ENCODE results near the gene HSDL1.
A peak's percentile ranks its signal among the peaks of the same experiment; 100 is the strongest.
"Not testable (repeated sequence)": the region's sequence is repeated elsewhere in the genome, so short reads cannot be mapped to it uniquely, and the experiment has no call there.

Gene HSDL1

DNA sequence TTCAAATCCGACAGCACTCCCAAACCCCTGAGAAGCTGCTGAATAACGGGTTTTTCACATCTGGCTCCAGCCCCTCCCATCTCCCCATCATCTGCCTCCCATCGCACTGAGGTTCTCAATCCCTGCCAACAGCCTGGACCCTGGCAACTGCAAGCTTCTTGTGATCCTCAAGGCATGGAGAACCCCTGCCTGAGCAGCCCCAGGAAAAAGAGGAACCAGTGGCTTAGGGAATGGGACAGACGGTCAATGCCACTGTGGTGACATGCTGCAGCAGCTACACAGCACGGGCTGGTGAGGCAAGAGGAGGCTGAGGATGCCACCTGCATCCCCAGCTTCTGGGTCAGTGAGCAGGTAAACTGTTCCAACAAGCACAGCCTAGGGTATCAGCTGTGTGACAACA is 25.0 kb downstream of the HSDL1 start:
- peaks cover 4% of the 10 kb centered on the region for H3K36me3 ChIP-seq (replicated peaks; ENCODE audit: low read depth, low read length)
- H3K4me3 ChIP-seq (ENCODE audit: low read length) = no peak overlapping the region
- TF ChIP-seq, protein P1, sequence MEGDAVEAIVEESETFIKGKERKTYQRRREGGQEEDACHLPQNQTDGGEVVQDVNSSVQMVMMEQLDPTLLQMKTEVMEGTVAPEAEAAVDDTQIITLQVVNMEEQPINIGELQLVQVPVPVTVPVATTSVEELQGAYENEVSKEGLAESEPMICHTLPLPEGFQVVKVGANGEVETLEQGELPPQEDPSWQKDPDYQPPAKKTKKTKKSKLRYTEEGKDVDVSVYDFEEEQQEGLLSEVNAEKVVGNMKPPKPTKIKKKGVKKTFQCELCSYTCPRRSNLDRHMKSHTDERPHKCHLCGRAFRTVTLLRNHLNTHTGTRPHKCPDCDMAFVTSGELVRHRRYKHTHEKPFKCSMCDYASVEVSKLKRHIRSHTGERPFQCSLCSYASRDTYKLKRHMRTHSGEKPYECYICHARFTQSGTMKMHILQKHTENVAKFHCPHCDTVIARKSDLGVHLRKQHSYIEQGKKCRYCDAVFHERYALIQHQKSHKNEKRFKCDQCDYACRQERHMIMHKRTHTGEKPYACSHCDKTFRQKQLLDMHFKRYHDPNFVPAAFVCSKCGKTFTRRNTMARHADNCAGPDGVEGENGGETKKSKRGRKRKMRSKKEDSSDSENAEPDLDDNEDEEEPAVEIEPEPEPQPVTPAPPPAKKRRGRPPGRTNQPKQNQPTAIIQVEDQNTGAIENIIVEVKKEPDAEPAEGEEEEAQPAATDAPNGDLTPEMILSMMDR (IDR thresholded peaks at IDR 0.05; ENCODE audit: low read depth, low read length) = no peak
- TF ChIP-seq EZH2phosphoT487 (IDR thresholded peaks at IDR 0.05; ENCODE audit: low read depth) = no peak
- H3K9me3 ChIP-seq (ENCODE audit: insufficient read depth, low read length) = no peaks in the 10 kb centered on the region
- H3K9ac ChIP-seq (ENCODE audit: low read length) = no peak overlapping the region
- no peaks in the 10 kb centered on the region for H3K27me3 ChIP-seq (ENCODE audit: low read depth, low read length)
- peaks cover 5% of the 10 kb centered on the region for H4K20me1 ChIP-seq (ENCODE audit: insufficient read depth, low read length)
- H3K4me1 ChIP-seq (ENCODE audit: low read length) = peaks cover 11% of the 10 kb centered on the region; the same call in 1 of the 2 replicates
- peaks cover 14% of the 10 kb centered on the region for H3K79me2 ChIP-seq (ENCODE audit: low read length)
- no peak overlapping the region for H2AFZ ChIP-seq (ENCODE audit: low read depth, low read length)
- H3K4me2 ChIP-seq (ENCODE audit: low read length) = no peak overlapping the region
- H3K27ac ChIP-seq (ENCODE audit: low read length) = no peak overlapping the region

DNA sequence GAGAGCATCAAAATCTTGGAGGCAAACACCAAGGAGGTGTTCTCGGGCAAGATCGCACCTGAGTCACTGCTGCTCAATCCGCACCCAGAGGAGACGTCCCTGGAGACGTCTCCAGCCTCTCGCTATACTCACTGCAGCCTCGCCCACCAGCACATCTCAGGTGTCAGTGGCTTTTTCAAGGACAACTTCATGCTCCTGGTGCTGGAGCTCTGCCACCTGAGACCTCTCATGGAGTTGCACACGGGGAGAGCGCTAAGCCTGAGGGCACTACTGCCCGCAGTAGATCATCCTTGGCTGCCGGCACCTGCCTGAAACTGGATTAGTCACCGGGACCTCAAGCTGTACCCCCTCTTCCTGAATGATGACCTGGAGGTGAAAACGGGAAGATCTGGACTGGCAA is 25.6 kb downstream of the HSDL1 start:
- no peak overlapping the region for H3K9ac ChIP-seq (ENCODE audit: low read length)
- no peak for TF ChIP-seq EZH2phosphoT487 (IDR thresholded peaks at IDR 0.05; ENCODE audit: low read depth)
- TF ChIP-seq, protein P1 (IDR thresholded peaks at IDR 0.05; ENCODE audit: low read depth, low read length) = no peak
- no peaks in the 10 kb centered on the region for H3K27me3 ChIP-seq (ENCODE audit: low read depth, low read length)
- H3K36me3 ChIP-seq (replicated peaks; ENCODE audit: low read depth, low read length) = peaks cover 4% of the 10 kb centered on the region
- no peak overlapping the region for H2AFZ ChIP-seq (ENCODE audit: low read depth, low read length)
- no peak overlapping the region for H3K27ac ChIP-seq (ENCODE audit: low read length)
- H3K79me2 ChIP-seq (ENCODE audit: low read length) = peaks cover 20% of the 10 kb centered on the region
- peaks cover 11% of the 10 kb centered on the region; the same call in 1 of the 2 replicates for H3K4me1 ChIP-seq (ENCODE audit: low read length)
- H4K20me1 ChIP-seq (ENCODE audit: insufficient read depth, low read length) = peaks cover 6% of the 10 kb centered on the region
- H3K4me2 ChIP-seq (ENCODE audit: low read length) = no peak overlapping the region
- H3K9me3 ChIP-seq (ENCODE audit: insufficient read depth, low read length) = no peaks in the 10 kb centered on the region
- no peak overlapping the region for H3K4me3 ChIP-seq (ENCODE audit: low read length)

DNA sequence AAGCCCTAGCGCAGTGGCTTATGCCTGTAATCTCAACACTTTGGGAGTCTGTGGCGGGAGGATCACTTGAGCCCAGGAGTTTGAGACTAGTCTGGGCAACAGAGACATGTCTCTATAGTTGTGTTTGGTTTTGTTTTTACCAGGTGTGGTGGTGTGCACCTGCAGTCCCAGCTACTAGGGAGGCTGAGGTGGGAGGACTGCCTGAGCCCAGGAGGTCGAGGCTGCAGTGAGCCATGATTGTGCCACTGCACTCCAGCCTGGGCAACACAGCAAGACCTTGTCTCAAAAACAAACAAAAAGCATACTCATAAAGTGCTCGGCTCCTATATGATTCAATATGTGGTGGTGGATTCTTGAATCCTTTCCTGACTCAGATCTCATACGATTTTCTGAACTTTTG is 26.7 kb downstream of the HSDL1 start:
- H4K20me1 ChIP-seq (ENCODE audit: insufficient read depth, low read length); H3K27ac ChIP-seq (ENCODE audit: low read length); H3K9me3 ChIP-seq (ENCODE audit: insufficient read depth, low read length); H3K27me3 ChIP-seq (ENCODE audit: low read depth, low read length); H3K4me2 ChIP-seq (ENCODE audit: low read length); H3K9ac ChIP-seq (ENCODE audit: low read length); H3K4me3 ChIP-seq (ENCODE audit: low read length); H2AFZ ChIP-seq (ENCODE audit: low read depth, low read length); H3K36me3 ChIP-seq (replicated peaks; ENCODE audit: low read depth, low read length): not testable (repeated sequence)
- H3K79me2 ChIP-seq (ENCODE audit: low read length) = peaks cover 30% of the 10 kb centered on the region
- peaks cover 11% of the 10 kb centered on the region; the same call in 1 of the 2 replicates for H3K4me1 ChIP-seq (ENCODE audit: low read length)

DNA sequence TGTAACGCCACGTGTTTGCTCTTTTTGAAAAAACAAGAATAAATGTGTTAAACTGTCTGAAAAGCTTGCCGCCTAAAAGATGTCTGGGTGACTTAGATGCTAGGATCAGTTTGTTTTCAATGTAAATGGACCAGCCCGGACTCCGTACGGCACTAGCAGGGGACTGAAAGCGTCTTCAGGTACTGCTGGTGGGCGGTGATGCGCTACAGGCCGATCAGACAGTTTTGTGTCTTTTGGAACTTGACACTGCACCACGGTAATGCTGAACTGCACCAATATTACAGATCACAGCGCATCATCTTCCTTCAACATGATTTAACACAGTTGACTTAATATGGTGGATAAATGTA is 27.5 kb downstream of the HSDL1 start:
- H4K20me1 ChIP-seq (ENCODE audit: insufficient read depth, low read length) = peaks cover 6% of the 10 kb centered on the region
- no peaks in the 10 kb centered on the region for H3K36me3 ChIP-seq (replicated peaks; ENCODE audit: low read depth, low read length)
- H2AFZ ChIP-seq (ENCODE audit: low read depth, low read length) = peak overlapping the region; percentile 82
- peak overlapping the region; percentile 87 for H3K4me2 ChIP-seq (ENCODE audit: low read length)
- H3K9ac ChIP-seq (ENCODE audit: low read length) = peak overlapping the region; percentile 84
- TF ChIP-seq EZH2phosphoT487 (IDR thresholded peaks at IDR 0.05; ENCODE audit: low read depth) = no peak
- H3K4me3 ChIP-seq (ENCODE audit: low read length) = peak overlapping the region; percentile 82
- no peaks in the 10 kb centered on the region for H3K9me3 ChIP-seq (ENCODE audit: insufficient read depth, low read length)
- H3K4me1 ChIP-seq (ENCODE audit: low read length) = peaks cover 11% of the 10 kb centered on the region; the same call in 1 of the 2 replicates
- peak overlapping the region; percentile 57 for H3K27ac ChIP-seq (ENCODE audit: low read length)
- no peaks in the 10 kb centered on the region for H3K27me3 ChIP-seq (ENCODE audit: low read depth, low read length)
- H3K79me2 ChIP-seq (ENCODE audit: low read length) = peaks cover 34% of the 10 kb centered on the region

DNA sequence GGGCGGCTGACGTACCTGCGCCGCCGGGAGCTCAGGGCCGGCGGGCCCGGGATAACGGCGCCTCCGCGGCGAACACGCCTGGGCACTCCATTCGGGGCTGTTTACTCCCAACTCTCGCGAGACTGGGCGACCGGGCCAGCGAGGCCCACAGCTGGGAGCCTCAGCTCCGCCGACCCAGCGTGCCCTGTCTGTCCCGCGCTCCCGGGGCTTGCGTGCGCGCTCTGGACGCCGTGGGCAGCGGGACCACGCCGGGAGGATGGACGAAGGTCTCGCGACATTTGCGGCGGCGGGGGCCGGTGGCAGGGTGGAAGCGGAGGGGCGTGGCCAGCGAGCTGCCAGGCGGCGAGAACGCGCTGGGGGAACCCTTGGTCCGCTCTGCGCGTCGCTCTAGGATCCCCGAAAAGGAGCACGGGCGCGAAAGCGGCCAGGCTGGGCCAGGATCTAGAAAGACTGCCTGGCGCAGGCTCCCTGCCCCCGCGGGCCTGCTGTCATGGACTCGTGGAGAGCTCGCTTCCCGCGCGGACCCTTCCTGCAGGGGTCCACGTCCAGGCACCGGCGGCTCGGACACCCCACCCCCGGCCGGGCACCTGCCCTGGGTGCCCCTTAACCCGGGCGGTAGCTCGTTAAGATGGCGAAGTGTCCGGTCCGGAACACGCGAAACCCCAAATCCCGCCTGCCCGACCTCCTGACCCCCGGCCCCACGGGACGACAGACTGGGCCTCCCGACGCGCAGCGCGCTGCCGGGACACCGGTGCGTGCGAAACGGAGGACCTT is 28.1 kb downstream of the HSDL1 start, which contains the start of gene MBTPS1:
MBTPS1 (minus strand) TSS at position 223 of the 774 bp plus-strand sequence. CDS start 15,159 bp downstream, outside the sequence.
- Histone ChIP-seq H3K4me2 (ENCODE audit: low read length) (peak within 1 kb of the TSS; percentile 87), H3K27me3 (ENCODE audit: low read depth, low read length) (no peaks in the 10 kb centered on the region), H3K27ac (ENCODE audit: low read length) (peak within 1 kb of the TSS; percentile 57), H3K9me3 (ENCODE audit: insufficient read depth, low read length) (no peaks in the 10 kb centered on the region), H2AFZ (ENCODE audit: low read depth, low read length) (peak within 1 kb of the TSS; percentile 82), H3K4me1 (ENCODE audit: low read length) (peaks cover 11% of the 10 kb centered on the region; the same call in 1 of the 2 replicates), H3K36me3 (replicated peaks; ENCODE audit: low read depth, low read length) (no peaks in the 10 kb centered on the region), H3K79me2 (ENCODE audit: low read length) (peaks cover 34% of the 10 kb centered on the region), H3K9ac (ENCODE audit: low read length) (peak within 1 kb of the TSS; percentile 84), H3K4me3 (ENCODE audit: low read length) (peak within 1 kb of the TSS; percentile 82), H4K20me1 (ENCODE audit: insufficient read depth, low read length) (peaks cover 6% of the 10 kb centered on the region)
- TF ChIP-seq EZH2phosphoT487 (IDR thresholded peaks at IDR 0.05; ENCODE audit: low read depth) = no peak
- TF ChIP-seq, protein P1 (IDR thresholded peaks at IDR 0.05; ENCODE audit: low read depth, low read length) = no peak
